Erythroblast (primary cell): Measurements from ENCODE around the gene OR4C3.
"Not testable (repeated sequence)": the region's sequence is repeated elsewhere in the genome, so short reads cannot be mapped to it uniquely, and the experiment has no call there.

Experiments
- GATA1 ChIP-seq: IDR thresholded peaks from 2 replicates; pipeline ENCODE4 v1.6.1; 2011; ENCODE audit warnings: low read depth, mild to moderate bottlenecking, control low read depth, low read length, moderate library complexity
- POLR2A ChIP-seq: IDR thresholded peaks from 2 replicates; pipeline ENCODE4 v1.6.1; 2011; ENCODE audit warnings: mild to moderate bottlenecking, low read length

GRCh38 chr11:48346286-48346685, 21.6 kb downstream of the OR4C3 start:
- not testable (repeated sequence) for TF ChIP-seq POLR2A, GATA1
